ENCODE measurements around the gene FAM50B. TPM values are rescaled to one million over a fixed set of nuclear protein-coding genes. Genes with fewer than 3 reads are reported as not detected.

Gene FAM50B
- total and polyA plus RNA-seq, 2 of the 13 experiments (the other 11 are each of a cell fraction or from before 2014, with no cell fraction given) = 0.05 TPM; not detected in 1

- TF ChIP-seq KAT8 (CRISPR knock-in tag; IDR thresholded peaks at IDR 0.05) = no peak
- no peak for TF ChIP-seq RBAK (CRISPR knock-in tag; IDR thresholded peaks at IDR 0.05)
- TF ChIP-seq PAWR (CRISPR knock-in tag; IDR thresholded peaks at IDR 0.05; ENCODE audit: borderline replicate concordance) = no peak
- no peak; the same call in 1 of the 2 replicates for TF ChIP-seq ZC3H13 (CRISPR knock-in tag; IDR thresholded peaks at IDR 0.05)
- TF ChIP-seq FOXM1 (CRISPR knock-in tag; IDR thresholded peaks at IDR 0.05) = no peak
- no peak for TF ChIP-seq ZNF276 (CRISPR knock-in tag; IDR thresholded peaks at IDR 0.05; ENCODE audit: low read depth)
- 0 out of 2 replicates have a peak, but pooled peaks have one; percentile 27 for TF ChIP-seq SIX1 (CRISPR knock-in tag; IDR thresholded peaks at IDR 0.05; ENCODE audit: borderline replicate concordance)
- peak; percentile 76 for TF ChIP-seq ARNTL (CRISPR knock-in tag; IDR thresholded peaks at IDR 0.05)
- TF ChIP-seq ZNF792 (CRISPR knock-in tag; IDR thresholded peaks at IDR 0.05) = peak; percentile 36; the same call in 1 of the 2 replicates
- no peak for TF ChIP-seq PRDM15 (CRISPR knock-in tag; IDR thresholded peaks at IDR 0.05)
- TF ChIP-seq ARNT (IDR thresholded peaks at IDR 0.05) = no peak
- no peak for TF ChIP-seq ZBTB46 (CRISPR knock-in tag; IDR thresholded peaks at IDR 0.05; ENCODE audit: borderline replicate concordance)
- no peak for TF ChIP-seq ZNF567 (CRISPR knock-in tag; IDR thresholded peaks at IDR 0.05; ENCODE audit: borderline replicate concordance)
- peak; percentile 76 for TF ChIP-seq RBFOX2 (IDR thresholded peaks at IDR 0.05; ENCODE audit: low read depth, low read length)
- TF ChIP-seq ZNF142 (CRISPR knock-in tag; IDR thresholded peaks at IDR 0.05) = no peak
- TF ChIP-seq NAIF1 (CRISPR knock-in tag; IDR thresholded peaks at IDR 0.05; ENCODE audit: borderline replicate concordance) = no peak; the same call in 1 of the 2 replicates
These were observed 20.7 kb downstream of the FAM50B start (continued) for GRCh38 chr6:3869632-3870527.

Measured in HepG2 (cell line).